ENCODE data around the gene JAKMIP1.

JAKMIP1 gene

GRCh38 chr4:6236816-6237390 is 36.6 kb upstream of the JAKMIP1 start:
- no peaks in the 10 kb centered on the region for H3K27me3 ChIP-seq (ENCODE audit: control insufficient read depth, insufficient read depth, low read length)
- H3K4me1 ChIP-seq, result no peaks in the 10 kb centered on the region
- H3K79me2 ChIP-seq, result no peaks in the 10 kb centered on the region
- no peak overlapping the region for H3K27ac ChIP-seq
- no peak overlapping the region for H3K9ac ChIP-seq
- no peaks in the 10 kb centered on the region for H3K9me3 ChIP-seq (ENCODE audit: control insufficient read depth, low read length)
- H3K4me3 ChIP-seq (ENCODE audit: low read depth, low read length), result no peak overlapping the region
- H2AFZ ChIP-seq, result no peak overlapping the region
- H3K4me2 ChIP-seq (ENCODE audit: low read length), result no peak overlapping the region
- TF ChIP-seq CTCF (IDR thresholded peaks at IDR 0.05), result no peak
- H3K36me3 ChIP-seq (ENCODE audit: control insufficient read depth, insufficient read depth, low read length), result no peaks in the 10 kb centered on the region

GRCh38 chr4:6235901-6236640 is 35.7 kb upstream of the JAKMIP1 start:
- no peak overlapping the region for H2AFZ ChIP-seq
- H3K9ac ChIP-seq, result no peak overlapping the region
- H3K36me3 ChIP-seq (ENCODE audit: control insufficient read depth, insufficient read depth, low read length), result no peaks in the 10 kb centered on the region
- no peak for TF ChIP-seq CTCF (IDR thresholded peaks at IDR 0.05)
- H3K27ac ChIP-seq, result no peak overlapping the region
- H3K79me2 ChIP-seq, result no peaks in the 10 kb centered on the region
- no peaks in the 10 kb centered on the region for H3K27me3 ChIP-seq (ENCODE audit: control insufficient read depth, insufficient read depth, low read length)
- H3K4me2 ChIP-seq (ENCODE audit: low read length), result no peak overlapping the region
- H3K9me3 ChIP-seq (ENCODE audit: control insufficient read depth, low read length), result no peaks in the 10 kb centered on the region
- no peak overlapping the region for H3K4me3 ChIP-seq (ENCODE audit: low read depth, low read length)
- H3K4me1 ChIP-seq, result no peaks in the 10 kb centered on the region

GRCh38 chr4:6235012-6235411 is 34.7 kb upstream of the JAKMIP1 start:
- no peak for TF ChIP-seq CTCF (IDR thresholded peaks at IDR 0.05)
- Histone ChIP-seq H3K4me3 (ENCODE audit: low read depth, low read length) (no peak overlapping the region), H3K9me3 (ENCODE audit: control insufficient read depth, low read length) (no peaks in the 10 kb centered on the region), H3K36me3 (ENCODE audit: control insufficient read depth, insufficient read depth, low read length) (no peaks in the 10 kb centered on the region), H3K27me3 (ENCODE audit: control insufficient read depth, insufficient read depth, low read length) (no peaks in the 10 kb centered on the region), H3K9ac (no peak overlapping the region), H3K4me1 (no peaks in the 10 kb centered on the region), H3K27ac (no peak overlapping the region), H3K79me2 (no peaks in the 10 kb centered on the region), H2AFZ (no peak overlapping the region), H3K4me2 (ENCODE audit: low read length) (no peak overlapping the region)

- no peak overlapping the region for H3K4me2 ChIP-seq (ENCODE audit: low read length)
- no peaks in the 10 kb centered on the region for H3K4me1 ChIP-seq
- H3K79me2 ChIP-seq, result no peaks in the 10 kb centered on the region
- no peaks in the 10 kb centered on the region for H3K9me3 ChIP-seq (ENCODE audit: control insufficient read depth, low read length)
- no peak overlapping the region for H3K27ac ChIP-seq
- no peaks in the 10 kb centered on the region for H3K27me3 ChIP-seq (ENCODE audit: control insufficient read depth, insufficient read depth, low read length)
- H3K9ac ChIP-seq, result no peak overlapping the region
- no peak overlapping the region for H2AFZ ChIP-seq
- no peak for TF ChIP-seq CTCF (IDR thresholded peaks at IDR 0.05)
- H3K36me3 ChIP-seq (ENCODE audit: control insufficient read depth, insufficient read depth, low read length), result no peaks in the 10 kb centered on the region
- no peak overlapping the region for H3K4me3 ChIP-seq (ENCODE audit: low read depth, low read length)
These were observed 33.6 kb upstream of the JAKMIP1 start for GRCh38 chr4:6233929-6234328.

Measured in parathyroid adenoma (tissue), 2 donors.